ENCODE measurements around the gene HHLA2. TPM values are rescaled to one million over a fixed set of nuclear protein-coding genes. Genes with fewer than 3 reads are reported as not detected.
"Not testable (repeated sequence)": the region's sequence is repeated elsewhere in the genome, so short reads cannot be mapped to it uniquely, and the experiment has no call there.

Gene HHLA2
- total RNA-seq, 2 experiments from 2014 or later: 9.5 to 11.6 TPM

GRCh38 chr3:108359011-108359410, 62.7 kb downstream of the HHLA2 start:
- H3K4me3 Mint-ChIP-seq: no peak overlapping the region
- ChIA-PET POLR2A (no interaction called here), CTCF (no interaction called here)
- H3K4me1 Mint-ChIP-seq: no peaks in the 10 kb centered on the region
- H3K9me3 Mint-ChIP-seq: peaks cover 2% of the 10 kb centered on the region
- H3K36me3 Mint-ChIP-seq (ENCODE audit: low read depth): peaks cover 17% of the 10 kb centered on the region
- no peak overlapping the region for H3K27ac Mint-ChIP-seq
- H3K27me3 Mint-ChIP-seq: no peaks in the 10 kb centered on the region
- DNase-seq: no peak

- no peak overlapping the region for H3K27ac Mint-ChIP-seq
- POLR2A ChIA-PET: no interaction called here
- no peak for DNase-seq
- no peaks in the 10 kb centered on the region for H3K4me1 Mint-ChIP-seq
- peaks cover 6% of the 10 kb centered on the region for H3K36me3 Mint-ChIP-seq (ENCODE audit: low read depth)
- H3K9me3 Mint-ChIP-seq: peaks cover 2% of the 10 kb centered on the region
- no peak overlapping the region for H3K4me3 Mint-ChIP-seq
- peaks cover 1% of the 10 kb centered on the region for H3K27me3 Mint-ChIP-seq
- CTCF ChIA-PET: no interaction called here
Observed at GRCh38 chr3:108376026-108376425, 79.7 kb downstream of the HHLA2 start.

GRCh38 chr3:108377384-108377783, 81.0 kb downstream of the HHLA2 start:
- ChIA-PET POLR2A (no interaction called here), CTCF (no interaction called here)
- H3K27me3 Mint-ChIP-seq: peaks cover 1% of the 10 kb centered on the region
- H3K4me3 Mint-ChIP-seq: no peak overlapping the region
- DNase-seq: no peak
- H3K36me3 Mint-ChIP-seq (ENCODE audit: low read depth): peaks cover 6% of the 10 kb centered on the region
- H3K27ac Mint-ChIP-seq: no peak overlapping the region
- H3K4me1 Mint-ChIP-seq: no peaks in the 10 kb centered on the region
- peaks cover 2% of the 10 kb centered on the region for H3K9me3 Mint-ChIP-seq

GRCh38 chr3:108378153-108378951, 82.0 kb downstream of the HHLA2 start:
- H3K4me1 Mint-ChIP-seq: no peaks in the 10 kb centered on the region
- peaks cover 6% of the 10 kb centered on the region for H3K36me3 Mint-ChIP-seq (ENCODE audit: low read depth)
- ChIA-PET CTCF (no interaction called here), POLR2A (no interaction called here)
- H3K9me3 Mint-ChIP-seq: peaks cover 2% of the 10 kb centered on the region
- no peak for DNase-seq
- H3K27ac Mint-ChIP-seq: no peak overlapping the region
- no peaks in the 10 kb centered on the region for H3K27me3 Mint-ChIP-seq
- H3K4me3 Mint-ChIP-seq: no peak overlapping the region

GRCh38 chr3:108378952-108379342, 82.6 kb downstream of the HHLA2 start:
- POLR2A ChIA-PET; DNase-seq; H3K9me3 Mint-ChIP-seq; H3K27me3 Mint-ChIP-seq; H3K4me1 Mint-ChIP-seq; CTCF ChIA-PET; H3K27ac Mint-ChIP-seq; H3K4me3 Mint-ChIP-seq; H3K36me3 Mint-ChIP-seq (ENCODE audit: low read depth): not testable (repeated sequence)

- POLR2A ChIA-PET: interaction anchor here (1.3 kb wide), 1 partner anchor 12 kb away, joined by 3 read pairs; no protein-coding TSS in a partner anchor
- H3K4me1 Mint-ChIP-seq: no peaks in the 10 kb centered on the region
- H3K36me3 Mint-ChIP-seq (ENCODE audit: low read depth): peaks cover 6% of the 10 kb centered on the region
- no peak overlapping the region for H3K4me3 Mint-ChIP-seq
- H3K9me3 Mint-ChIP-seq: peaks cover 2% of the 10 kb centered on the region
- CTCF ChIA-PET: interaction anchor here (0.5 kb wide), 1 partner anchor 23 kb away, joined by 3 read pairs; no protein-coding TSS in a partner anchor
- H3K27me3 Mint-ChIP-seq: no peaks in the 10 kb centered on the region
- no peak for DNase-seq
- H3K27ac Mint-ChIP-seq: no peak overlapping the region
Observed at GRCh38 chr3:108380128-108380795, 83.9 kb downstream of the HHLA2 start.

- Mint-ChIP-seq H3K4me1 (peaks cover 3% of the 10 kb centered on the region), H3K27ac (no peak overlapping the region), H3K36me3 (ENCODE audit: low read depth) (peaks cover 6% of the 10 kb centered on the region), H3K27me3 (peaks cover 2% of the 10 kb centered on the region), H3K9me3 (peaks cover 3% of the 10 kb centered on the region), H3K4me3 (no peak overlapping the region)
- POLR2A ChIA-PET: interaction anchor here (0.6 to 1.3 kb wide), 2 partner anchors 11 to 160 kb away, joined by 3 read pairs; no protein-coding TSS in a partner anchor
- DNase-seq: no peak
- CTCF ChIA-PET: no interaction called here
Observed at GRCh38 chr3:108381529-108382140, 85.3 kb downstream of the HHLA2 start.

- no peak for DNase-seq
- H3K36me3 Mint-ChIP-seq (ENCODE audit: low read depth): no peaks in the 10 kb centered on the region
- H3K9me3 Mint-ChIP-seq: peaks cover 3% of the 10 kb centered on the region
- ChIA-PET CTCF (no interaction called here), POLR2A (interaction anchor here (0.6 kb wide), 1 partner anchor 114 kb away, joined by 3 read pairs; no protein-coding TSS in a partner anchor)
- H3K4me3 Mint-ChIP-seq: no peak overlapping the region
- H3K27me3 Mint-ChIP-seq: peaks cover 2% of the 10 kb centered on the region
- no peak overlapping the region for H3K27ac Mint-ChIP-seq
- peaks cover 20% of the 10 kb centered on the region for H3K4me1 Mint-ChIP-seq
Observed at GRCh38 chr3:108383306-108383705, 87.0 kb downstream of the HHLA2 start.

- ChIA-PET POLR2A (no interaction called here), CTCF (no interaction called here)
- Mint-ChIP-seq H3K27me3 (peaks cover 7% of the 10 kb centered on the region), H3K4me3 (no peak overlapping the region), H3K27ac (no peak overlapping the region), H3K36me3 (ENCODE audit: low read depth) (no peaks in the 10 kb centered on the region), H3K4me1 (peaks cover 32% of the 10 kb centered on the region), H3K9me3 (peaks cover 2% of the 10 kb centered on the region)
- DNase-seq: no peak
Observed at GRCh38 chr3:108387063-108387462, 90.7 kb downstream of the HHLA2 start.

GRCh38 chr3:108388136-108389132, 92.1 kb downstream of the HHLA2 start:
- Mint-ChIP-seq H3K4me1 (peaks cover 32% of the 10 kb centered on the region), H3K27me3 (peaks cover 7% of the 10 kb centered on the region), H3K36me3 (ENCODE audit: low read depth) (no peaks in the 10 kb centered on the region), H3K9me3 (peaks cover 2% of the 10 kb centered on the region), H3K4me3 (no peak overlapping the region), H3K27ac (peak overlapping the region; percentile 2)
- no peak for DNase-seq
- ChIA-PET POLR2A (interaction anchor here (0.8 kb wide), 1 partner anchor 95 kb away, joined by 3 read pairs; no protein-coding TSS in a partner anchor), CTCF (interaction anchor here (1.8 kb wide), 1 partner anchor 235 kb away, joined by 5 read pairs; no protein-coding TSS in a partner anchor)

GRCh38 chr3:108389372-108389771, 93.0 kb downstream of the HHLA2 start:
- H3K27ac Mint-ChIP-seq: no peak overlapping the region
- no peak for DNase-seq
- ChIA-PET POLR2A (no interaction called here), CTCF (interaction anchor here (1.8 kb wide), 1 partner anchor 236 kb away, joined by 5 read pairs; no protein-coding TSS in a partner anchor)
- H3K4me1 Mint-ChIP-seq: peaks cover 32% of the 10 kb centered on the region
- peaks cover 7% of the 10 kb centered on the region for H3K27me3 Mint-ChIP-seq
- H3K36me3 Mint-ChIP-seq (ENCODE audit: low read depth): no peaks in the 10 kb centered on the region
- H3K9me3 Mint-ChIP-seq: peaks cover 2% of the 10 kb centered on the region
- H3K4me3 Mint-ChIP-seq: no peak overlapping the region

- no peaks in the 10 kb centered on the region for H3K36me3 Mint-ChIP-seq (ENCODE audit: low read depth)
- ChIA-PET POLR2A (interaction anchor here (0.9 to 1.4 kb wide), 2 partner anchors 11 to 234 kb away, joined by 3 read pairs; no protein-coding TSS in a partner anchor), CTCF (interaction anchor here (1.7 kb wide), 1 partner anchor 14 kb away, joined by 5 read pairs; no protein-coding TSS in a partner anchor)
- H3K27me3 Mint-ChIP-seq: peaks cover 6% of the 10 kb centered on the region
- no peak for DNase-seq
- no peak overlapping the region for H3K4me3 Mint-ChIP-seq
- no peak overlapping the region for H3K27ac Mint-ChIP-seq
- no peaks in the 10 kb centered on the region for H3K9me3 Mint-ChIP-seq
- peaks cover 24% of the 10 kb centered on the region for H3K4me1 Mint-ChIP-seq
Observed at GRCh38 chr3:108391917-108392593, 95.7 kb downstream of the HHLA2 start.

Data from activated CD4-positive, alpha-beta memory T cell treated with anti-CD3 and anti-CD28 coated beads, Interleukin-2, amount 10 ng/mL, durations not matched to agents 7 days and 5 days (primary cell).